DOHH2 (cell line): ENCODE measurements around the gene PIM3.
A peak's percentile ranks its signal among the peaks of the same experiment; 100 is the strongest.

Source experiments
- EZH2phosphoT487 ChIP-seq: fragments of 200-600 bp; sonication (generic); IDR thresholded peaks from 2 replicates; pipeline ENCODE4 v1.6.1; 2017; ENCODE audit warnings: borderline replicate concordance, mild to moderate bottlenecking, antibody characterized with exemption, low read length, moderate library complexity, mixed read lengths
- TF ChIP-seq, protein P1 (sequence below): fragments of 200-600 bp; sonication (generic); IDR thresholded peaks from one replicate; pipeline ENCODE4 v1.5.1; 2014; ENCODE audit warnings: antibody characterized with exemption, mild to moderate bottlenecking, low read depth, low read length; ENCODE audit not compliant: poor library complexity, severe bottlenecking

DNA sequence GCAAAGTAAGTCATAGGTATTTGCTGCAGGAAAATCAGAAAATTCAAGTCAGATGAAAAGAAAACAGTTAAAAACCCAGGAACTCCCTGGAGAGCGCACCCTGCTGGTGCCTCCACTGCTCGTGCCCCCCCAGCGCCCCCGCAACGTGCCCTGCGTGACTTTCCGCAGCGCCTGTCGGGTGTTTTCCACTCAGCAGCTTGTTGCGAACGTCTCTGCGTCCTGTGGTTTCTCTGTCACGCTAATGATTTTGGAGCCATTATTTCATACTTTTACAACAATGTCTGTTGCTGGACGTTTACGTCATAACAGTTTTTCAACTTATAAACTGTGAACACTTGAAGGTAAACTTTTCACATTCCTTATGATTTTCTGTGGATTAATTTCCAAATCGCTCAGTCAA lies 37.1 kb upstream of the PIM3 start:
- TF ChIP-seq, protein P1, sequence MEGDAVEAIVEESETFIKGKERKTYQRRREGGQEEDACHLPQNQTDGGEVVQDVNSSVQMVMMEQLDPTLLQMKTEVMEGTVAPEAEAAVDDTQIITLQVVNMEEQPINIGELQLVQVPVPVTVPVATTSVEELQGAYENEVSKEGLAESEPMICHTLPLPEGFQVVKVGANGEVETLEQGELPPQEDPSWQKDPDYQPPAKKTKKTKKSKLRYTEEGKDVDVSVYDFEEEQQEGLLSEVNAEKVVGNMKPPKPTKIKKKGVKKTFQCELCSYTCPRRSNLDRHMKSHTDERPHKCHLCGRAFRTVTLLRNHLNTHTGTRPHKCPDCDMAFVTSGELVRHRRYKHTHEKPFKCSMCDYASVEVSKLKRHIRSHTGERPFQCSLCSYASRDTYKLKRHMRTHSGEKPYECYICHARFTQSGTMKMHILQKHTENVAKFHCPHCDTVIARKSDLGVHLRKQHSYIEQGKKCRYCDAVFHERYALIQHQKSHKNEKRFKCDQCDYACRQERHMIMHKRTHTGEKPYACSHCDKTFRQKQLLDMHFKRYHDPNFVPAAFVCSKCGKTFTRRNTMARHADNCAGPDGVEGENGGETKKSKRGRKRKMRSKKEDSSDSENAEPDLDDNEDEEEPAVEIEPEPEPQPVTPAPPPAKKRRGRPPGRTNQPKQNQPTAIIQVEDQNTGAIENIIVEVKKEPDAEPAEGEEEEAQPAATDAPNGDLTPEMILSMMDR: peak; percentile 93
- no peak for TF ChIP-seq EZH2phosphoT487
